IMR-90 (cell line): ENCODE results near the gene NUDT9. TPM values are rescaled to one million over a fixed set of nuclear protein-coding genes. Genes with fewer than 3 reads are reported as not detected.

Source experiments
- ATAC-seq: fragments of 200-7000 bp; cut with Tn5 transposase; 2 replicates; pipeline ENCODE4 v1.9.1; 2020; ENCODE audit warnings: low read depth, mild to moderate bottlenecking, moderate library complexity
- BruUV-seq: library from RNA; stranded (reverse); fragments of 400-500 nt; replicated peaks from 2 replicates; lab custom pipeline; 2021; lab: Mats Ljungman, UMichigan
- CTCF ChIA-PET: fragments of 300-600 bp; formaldehyde crosslinking; extraction: SDS; loops from one replicate; lab custom pipeline; 2021; ENCODE audit warnings: antibody characterized with exemption; lab: Yijun Ruan, JAX
- POLR2A ChIA-PET: fragments of 300-600 bp; sonication (Branson Sonifier 250); formaldehyde crosslinking; loops from one replicate; lab custom pipeline; 2022; ENCODE audit warnings: antibody characterized with exemption; ENCODE audit not compliant: unreplicated experiment; lab: Charles Lee
- DNase-seq: peaks from one replicate; pipeline ENCODE4 v3.0.0; 2013
- H2AFZ ChIP-seq: replicated peaks from 2 replicates; pipeline ENCODE3; 2013; ENCODE audit warnings: low read length, mild to moderate bottlenecking; ENCODE audit not compliant: poor library complexity
- H2AK5ac ChIP-seq: 2 replicates; pipeline ENCODE4 v1.6.1; 2013; ENCODE audit warnings: low read depth, low read length, inconsistent platforms
- H2AK9ac ChIP-seq: replicated peaks from 2 replicates; pipeline ENCODE3; 2013; ENCODE audit warnings: mild to moderate bottlenecking, low read depth, low read length, moderate library complexity; ENCODE audit not compliant: poor library complexity
- H2BK120ac ChIP-seq: 2 replicates; pipeline ENCODE4 v1.6.1; 2013; ENCODE audit warnings: low read depth, low read length, inconsistent platforms
- H2BK15ac ChIP-seq: 3 replicates; pipeline ENCODE4 v1.6.1; 2013; ENCODE audit warnings: low read depth, low read length, inconsistent platforms
- H2BK20ac ChIP-seq: 2 replicates; pipeline ENCODE4 v1.6.1; 2013; ENCODE audit warnings: low read depth, mild to moderate bottlenecking, inconsistent platforms, low read length, moderate library complexity
- H2BK5ac ChIP-seq: 2 replicates; pipeline ENCODE4 v1.6.1; 2013; ENCODE audit warnings: mild to moderate bottlenecking, low read depth, low read length, inconsistent platforms; ENCODE audit not compliant: poor library complexity, severe bottlenecking
- H3K14ac ChIP-seq: replicated peaks from 2 replicates; pipeline ENCODE4 v1.6.1; 2013; ENCODE audit warnings: low read depth, low read length, inconsistent platforms
- H3K18ac ChIP-seq: 2 replicates; pipeline ENCODE4 v1.6.1; 2013; ENCODE audit warnings: low read depth, low read length, control low read depth
- H3K23ac ChIP-seq: 2 replicates; pipeline ENCODE4 v1.6.1; 2013; ENCODE audit warnings: low read depth, low read length, inconsistent platforms
- H3K27ac ChIP-seq: 2 replicates; pipeline ENCODE4 v1.5.1; 2013; ENCODE audit warnings: mild to moderate bottlenecking, control low read depth, low read length; ENCODE audit not compliant: insufficient read depth
- H3K27me3 ChIP-seq: 2 replicates; pipeline ENCODE4 v1.6.1; 2013; ENCODE audit warnings: low read length; ENCODE audit not compliant: control insufficient read depth, insufficient read depth
- H3K36me3 ChIP-seq: 2 replicates; pipeline ENCODE4 v1.6.1; 2013; ENCODE audit warnings: low read length, mixed read lengths; ENCODE audit not compliant: control insufficient read depth, insufficient read depth
- H3K4ac ChIP-seq: 2 replicates; pipeline ENCODE4 v1.6.1; 2013; ENCODE audit warnings: low read depth, low read length, inconsistent platforms
- H3K4me1 ChIP-seq: 2 replicates; pipeline ENCODE4 v1.6.1; 2013; ENCODE audit warnings: low read length, mixed read lengths; ENCODE audit not compliant: control insufficient read depth, insufficient read depth
- H3K4me2 ChIP-seq: 2 replicates; pipeline ENCODE4 v1.6.1; 2013; ENCODE audit warnings: low read depth, mild to moderate bottlenecking, control low read depth, low read length, moderate library complexity
- H3K4me3 ChIP-seq: 2 replicates; pipeline ENCODE4 v1.5.1; 2013; ENCODE audit warnings: low read depth, mild to moderate bottlenecking, control low read depth, low read length, moderate library complexity; ENCODE audit not compliant: insufficient read depth
- H3K56ac ChIP-seq: 2 replicates; pipeline ENCODE4 v1.6.1; 2013; ENCODE audit warnings: low read length, inconsistent platforms; ENCODE audit not compliant: insufficient read depth; ENCODE audit errors: extremely low read depth
- H3K79me1 ChIP-seq, 2 experiments: 2 replicates each; pipeline ENCODE4 v1.6.1; 2013; ENCODE audit warnings: low read length in 2 of 2, inconsistent platforms in 1 of 2, low read depth in 1 of 2
- H3K9ac ChIP-seq: 2 replicates; pipeline ENCODE4 v1.6.1; 2013; ENCODE audit warnings: low read depth, low read length, control low read depth
- H3K9me1 ChIP-seq: 2 replicates; pipeline ENCODE4 v1.6.1; 2013; ENCODE audit warnings: low read length, inconsistent platforms; ENCODE audit not compliant: insufficient read depth
- H3K9me3 ChIP-seq: 2 replicates; pipeline ENCODE4 v1.6.1; 2013; ENCODE audit warnings: low read length; ENCODE audit not compliant: control insufficient read depth, insufficient read depth
- H4K20me1 ChIP-seq: 2 replicates; pipeline ENCODE4 v1.6.1; 2013; ENCODE audit warnings: low read length, inconsistent platforms; ENCODE audit not compliant: insufficient read depth
- H4K5ac ChIP-seq: 2 replicates; pipeline ENCODE4 v1.6.1; 2013; ENCODE audit warnings: mild to moderate bottlenecking, low read depth, low read length, control low read depth
- H4K8ac ChIP-seq, 2 experiments: 2 replicates each; pipeline ENCODE4 v1.6.1; 2013; ENCODE audit warnings: low read depth in 2 of 2, low read length in 2 of 2, control low read depth in 1 of 2, inconsistent platforms in 1 of 2
- H4K91ac ChIP-seq: 2 replicates; pipeline ENCODE4 v1.6.1; 2013; ENCODE audit warnings: low read depth, low read length, inconsistent platforms; ENCODE audit not compliant: insufficient read depth
- CHD1 ChIP-seq: IDR thresholded peaks from 2 replicates; pipeline ENCODE4 v1.6.1; 2012; ENCODE audit warnings: low read depth, low read length, improper control_type of control experiment
- WGBS, 2 experiments: methylation state at CpG; one replicate each; pipeline versions ENCODE4 v1.1.5 to v1.1.7; 2013; ENCODE audit warnings: missing lambda C conversion rate in 2 of 2; ENCODE audit not compliant: insufficient read length in 1 of 2; ENCODE audit errors: extremely low coverage in 2 of 2; 5-methylcytosine and 5-hydroxymethylcytosine counted together
- dilution Hi-C: fragments of 300-500 bp; cut with HindIII; formaldehyde crosslinking; loops from one replicate; pipeline ENCODE4 v1.14.3; 2018; ENCODE audit warnings: low sequenced_read_pairs; ENCODE audit not compliant: unreplicated experiment
- in situ Hi-C: fragments of 300-500 bp; cut with MboI; formaldehyde crosslinking; loops from 3 replicates; pipeline ENCODE4 v1.14.3; 2019; ENCODE audit warnings: low sequenced_read_pairs, inconsistent platforms, mixed read lengths
- intact Hi-C: fragments of 100-400 bp; cut with micrococcal nuclease; formaldehyde crosslinking; loops from 2 replicates; pipeline ENCODE4 v1.10.0; 2022
- polyA plus RNA-seq, 3 experiments: library from polyadenylated mRNA; depleted of rRNA; stranded (reverse); fragments of >200 nt; gene quantifications; 2 replicates each; pipeline ENCODE4 v1.2.3, GENCODE V29; 2012; ENCODE audit warnings: low replicate concordance in 1 of 3
- total RNA-seq: library from RNA; depleted of rRNA; stranded (reverse); fragments of >200 nt; gene quantifications from 2 replicates; pipeline ENCODE4 v1.2.3, GENCODE V29; 2012

Gene NUDT9
- total and polyA plus RNA-seq, 2 of the 4 experiments (the other 2 are of a cell fraction): 10.0 to 23.5 TPM

DNA sequence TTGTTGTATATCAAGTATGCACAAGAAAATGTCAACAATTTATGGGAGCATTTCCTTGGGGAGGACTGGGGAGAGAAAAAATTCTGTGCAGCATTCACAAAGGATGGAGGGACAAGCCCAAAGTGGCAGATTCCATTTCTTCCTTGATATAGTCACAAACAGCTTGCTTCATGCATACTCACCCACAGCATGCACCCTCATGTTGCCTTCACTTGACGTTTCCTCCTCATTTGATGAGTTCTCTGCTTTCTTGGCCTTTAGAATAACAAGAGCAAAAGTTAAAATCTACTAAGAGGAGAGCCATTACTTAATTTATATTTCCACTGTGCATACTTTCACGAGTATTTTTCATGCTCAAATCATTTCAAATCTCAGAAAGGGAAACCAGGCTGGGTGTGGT is 69.1 kb downstream of the NUDT9 start:
- no peak for DNase-seq
- no peak overlapping the region for H3K56ac ChIP-seq
- H2AK5ac ChIP-seq: no peak overlapping the region
- H3K27me3 ChIP-seq: no peaks in the 10 kb centered on the region
- no peak overlapping the region for H3K18ac ChIP-seq
- no peaks in the 10 kb centered on the region for H4K20me1 ChIP-seq
- no peak overlapping the region for H3K23ac ChIP-seq
- no peak overlapping the region for H4K91ac ChIP-seq
- TF ChIP-seq CHD1: no peak
- H2AK9ac ChIP-seq: no peak overlapping the region
- H3K4me3 ChIP-seq: no peak overlapping the region
- H3K4me2 ChIP-seq: no peak overlapping the region
- H2BK5ac ChIP-seq: no peak overlapping the region
- no peak overlapping the region for H3K4ac ChIP-seq
- no peak overlapping the region for H4K8ac ChIP-seq
- ChIA-PET CTCF (no interaction called here), POLR2A (no interaction called here)
- H3K27ac ChIP-seq: no peak overlapping the region
- no peaks in the 10 kb centered on the region for H3K9me3 ChIP-seq
- no peak; the same call in 1 of the 2 replicates for ATAC-seq
- no CpG with 5 or more reads among the region's 2 CpGs for WGBS, 2 experiments
- H3K79me1 ChIP-seq: no peaks in the 10 kb centered on the region
- no peak overlapping the region for H2BK15ac ChIP-seq
- in situ Hi-C loops: no loop called here
- no peak overlapping the region for H2BK20ac ChIP-seq
- H3K14ac ChIP-seq: no peak overlapping the region
- dilution Hi-C loops: no loop called here
- H3K9me1 ChIP-seq: no peaks in the 10 kb centered on the region
- intact Hi-C loops: no loop called here
- no peak overlapping the region for H2BK120ac ChIP-seq
- H2AFZ ChIP-seq: no peak overlapping the region
- H3K9ac ChIP-seq: no peak overlapping the region
- no peaks in the 10 kb centered on the region for H3K4me1 ChIP-seq
- H3K36me3 ChIP-seq: no peaks in the 10 kb centered on the region
- no TSS peak for BruUV-seq
- no peak overlapping the region for H4K5ac ChIP-seq
